ELF-1 (cell line): ENCODE measurements around the gene ATXN7.
A peak's percentile ranks its signal among the peaks of the same experiment; 100 is the strongest.

ENCODE experiments used
- DNase-seq: peaks from one replicate; pipeline ENCODE4 v3.0.0-alpha.2; 2016; ENCODE audit warnings: low read depth, low spot score

ATXN7 gene

GRCh38 chr3:64048631-64049061 lies 185.0 kb downstream of the ATXN7 start:
- no peak for DNase-seq

DNA sequence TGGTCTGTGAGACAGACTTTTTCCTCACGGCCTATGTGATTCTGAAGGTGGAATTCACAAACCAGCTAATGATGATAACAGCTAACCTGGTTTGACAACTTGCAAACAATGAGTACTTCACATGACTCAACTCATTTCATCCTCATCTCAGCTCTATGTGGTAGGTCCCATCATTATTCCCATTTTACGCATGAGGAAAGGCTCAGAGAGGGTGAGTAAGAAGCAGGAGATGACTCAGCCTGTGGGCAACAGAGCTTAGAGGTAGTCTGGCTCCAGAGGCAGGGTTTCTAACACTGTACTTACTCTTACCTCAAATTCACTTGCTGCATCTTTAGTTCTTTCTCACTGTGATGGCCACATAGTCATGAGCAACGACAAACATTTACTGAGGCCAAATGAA lies 185.5 kb downstream of the ATXN7 start:
- no peak for DNase-seq

DNA sequence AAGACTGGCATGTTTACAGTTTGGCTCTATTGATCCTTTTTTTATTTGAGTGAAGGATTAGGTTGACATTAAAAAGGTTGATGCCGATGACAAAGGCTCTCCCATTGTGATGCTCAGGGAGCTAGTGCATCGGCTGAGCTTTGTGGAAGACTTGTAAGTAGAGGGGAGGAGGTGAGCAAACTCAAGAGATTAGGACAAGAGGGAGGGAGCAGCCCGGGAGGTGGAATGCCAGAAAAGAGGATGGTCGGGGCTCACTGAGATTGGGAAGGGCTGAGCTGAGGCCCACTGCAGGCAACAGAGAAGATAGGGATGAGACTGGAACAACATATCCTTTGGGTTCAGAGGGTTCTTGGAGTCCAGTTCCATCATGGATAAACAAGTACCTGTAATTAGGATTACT lies 186.2 kb downstream of the ATXN7 start:
- peak; percentile 66 for DNase-seq
